ENCODE results near the gene AQP9.

DNA sequence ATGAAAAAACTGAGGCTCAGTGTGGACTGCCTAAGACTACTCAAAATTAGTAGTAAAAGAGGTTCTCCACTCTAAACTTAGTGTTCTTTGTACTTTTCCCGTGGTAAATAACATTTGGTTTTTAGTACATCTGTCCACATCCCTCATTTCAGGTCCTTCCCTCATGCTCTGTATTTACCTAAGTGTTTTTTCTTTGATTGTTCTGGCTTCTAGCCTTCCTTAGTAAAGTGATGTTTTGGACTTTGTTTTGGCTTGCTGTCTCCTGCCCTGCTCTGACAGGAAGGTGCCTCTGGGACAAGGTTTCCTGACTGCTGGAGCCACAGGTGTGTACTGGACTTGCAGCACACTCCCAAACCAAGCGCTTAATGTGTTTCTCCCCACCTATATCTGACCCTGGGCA is 42.8 kb upstream of the AQP9 start:
- TF ChIP-seq, protein P1, sequence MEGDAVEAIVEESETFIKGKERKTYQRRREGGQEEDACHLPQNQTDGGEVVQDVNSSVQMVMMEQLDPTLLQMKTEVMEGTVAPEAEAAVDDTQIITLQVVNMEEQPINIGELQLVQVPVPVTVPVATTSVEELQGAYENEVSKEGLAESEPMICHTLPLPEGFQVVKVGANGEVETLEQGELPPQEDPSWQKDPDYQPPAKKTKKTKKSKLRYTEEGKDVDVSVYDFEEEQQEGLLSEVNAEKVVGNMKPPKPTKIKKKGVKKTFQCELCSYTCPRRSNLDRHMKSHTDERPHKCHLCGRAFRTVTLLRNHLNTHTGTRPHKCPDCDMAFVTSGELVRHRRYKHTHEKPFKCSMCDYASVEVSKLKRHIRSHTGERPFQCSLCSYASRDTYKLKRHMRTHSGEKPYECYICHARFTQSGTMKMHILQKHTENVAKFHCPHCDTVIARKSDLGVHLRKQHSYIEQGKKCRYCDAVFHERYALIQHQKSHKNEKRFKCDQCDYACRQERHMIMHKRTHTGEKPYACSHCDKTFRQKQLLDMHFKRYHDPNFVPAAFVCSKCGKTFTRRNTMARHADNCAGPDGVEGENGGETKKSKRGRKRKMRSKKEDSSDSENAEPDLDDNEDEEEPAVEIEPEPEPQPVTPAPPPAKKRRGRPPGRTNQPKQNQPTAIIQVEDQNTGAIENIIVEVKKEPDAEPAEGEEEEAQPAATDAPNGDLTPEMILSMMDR (IDR thresholded peaks at IDR 0.05), result no peak
- TF ChIP-seq POLR2A (IDR thresholded peaks at IDR 0.05) (no peak), EP300 (IDR thresholded peaks at IDR 0.05) (no peak)

All from stomach (tissue), 4 donors.